Ovary (tissue), 9 donors: Measurements from ENCODE around the gene KDM2A. TPM values are rescaled to one million over a fixed set of nuclear protein-coding genes. Genes with fewer than 3 reads are reported as not detected.

Source experiments
- DNase-seq, 5 donors: peaks; one replicate each; pipeline ENCODE4 v3.0.0-alpha.2; 2019 to 2020
- H3K27ac ChIP-seq, 2 donors: fragments of 200-600 bp; one replicate each; pipeline versions ENCODE4 v1.5.1 to v1.8.0; 2019 to 2022
- H3K27me3 ChIP-seq: fragments of 200-600 bp; one replicate; pipeline ENCODE4 v1.8.0; 2022
- H3K36me3 ChIP-seq: fragments of 200-600 bp; sonication (generic); one replicate; pipeline ENCODE4 v1.5.1; 2019
- H3K4me1 ChIP-seq: one replicate; pipeline ENCODE4 v1.8.1; 2013; ENCODE audit warnings: mild to moderate bottlenecking, moderate library complexity; ENCODE audit not compliant: insufficient read depth
- H3K4me3 ChIP-seq: fragments of 200-600 bp; sonication (generic); one replicate; pipeline ENCODE4 v1.5.1; 2017
- H3K9me3 ChIP-seq, 2 donors: fragments of 200-600 bp in 1 of 2; sonication (generic) in 1 of 2; one replicate each; pipeline versions ENCODE4 v1.5.1 to v1.8.1; 2013 to 2019; ENCODE audit warnings: mild to moderate bottlenecking in 1 of 2, moderate library complexity in 1 of 2
- CTCF ChIP-seq, 3 donors: fragments of 450-650 bp in 2 of 3; fragments of 200-600 bp in 1 of 3; IDR thresholded peaks; one replicate each; pipeline versions ENCODE4 v1.5.1 to v1.8.0; 2016 to 2022; ENCODE audit warnings: antibody characterized with exemption in 3 of 3, mild to moderate bottlenecking in 1 of 3
- EP300 ChIP-seq: sonication (generic); formaldehyde crosslinking; IDR thresholded peaks from one replicate; pipeline ENCODE4 v1.6.1; 2017; ENCODE audit warnings: antibody characterized with exemption
- POLR2A ChIP-seq: fragments of 450-650 bp; IDR thresholded peaks from one replicate; pipeline ENCODE4 v1.6.1; 2017; ENCODE audit warnings: antibody characterized with exemption, mild to moderate bottlenecking, moderate library complexity
- WGBS, 3 donors: extraction: QIAGEN DNeasy Blood & Tissue Kit in 1 of 3; methylation state at CpG; one replicate each; pipeline versions ENCODE4 v1.1.5 to v1.1.7; 2013 to 2017; 5-methylcytosine and 5-hydroxymethylcytosine counted together
- intact Hi-C, 4 donors: fragments of 100-400 bp; cut with DNase I; formaldehyde crosslinking; loops; one replicate each; pipeline versions ENCODE4 v1.11.0 to v1.15.1; 2022 to 2023
- polyA plus RNA-seq, 2 donors: library from polyadenylated mRNA; stranded (reverse); fragments of 200-250 nt in 1 of 2; fragments of 350-450 nt in 1 of 2; fragmentation: Illumina TruSeq in 1 of 2; extraction: RNeasy Lipid Tissue Mini Kit (QIAGEN cat#74804) in 1 of 2; gene quantifications; one replicate each; pipeline ENCODE4 v1.2.3, GENCODE V29; 2013 to 2014
- total RNA-seq, 7 donors: library from RNA; depleted of rRNA in 2 of 7; stranded (reverse); fragments of >200 nt in 2 of 7; fragmentation: NEBNext Ultra II Directional in 3 of 7; extraction: Animal tissue kit (Norgen Biotek cat#: 25700) in 3 of 7; gene quantifications; one replicate each; pipeline versions ENCODE4 v1.1.0 to v1.2.4, GENCODE V29; 2016 to 2023
- donor health status: DM: no; HTN: no; CAD: no; lungs with moderate emphysema.
- donor health status: DM: no; HTN: no; CAD: no.
- donor health status: Bipolar disorder and iron deficiency.
- donor health status: DM: yes; HTN: yes; CAD: no.
- donor health status: DM: no; HTN: no; CAD: no.
- donor health status: DM: yes; HTN: yes; CAD: no.

The KDM2A gene
- total and polyA plus RNA-seq, 9 donors, result 33.5 to 76.9 (median 53.0) TPM

GRCh38 chr11:67289651-67290479 lies 170.8 kb downstream of the KDM2A start:
- Histone ChIP-seq H3K4me1 (peaks cover 7% of the 10 kb centered on the region), H3K9me3 (no peaks in the 10 kb centered on the region), H3K4me3 (peak overlapping the region; percentile 89), H3K27ac (peak overlapping the region; percentile 31 to 96), H3K27me3 (no peaks in the 10 kb centered on the region), H3K36me3 (no peaks in the 10 kb centered on the region)
- intact Hi-C loops, result no loop called here
- TF ChIP-seq POLR2A (no peak), CTCF (IDR thresholded peaks at IDR 0.05) (no peak), EP300 (no peak)
- 16 to 23% (median 23%) methylated on average over 30 to 36 of the region's 36 CpGs for WGBS, 3 donors
- peak in 3 of 5 donors; percentile 49 to 67 (median 60) for DNase-seq

- WGBS, 3 donors, result 81 to 85% (median 85%) methylated on average over 7 of the region's 7 CpGs
- TF ChIP-seq EP300 (no peak), POLR2A (no peak), CTCF (IDR thresholded peaks at IDR 0.05) (no peak)
- Histone ChIP-seq H3K4me3 (no peak overlapping the region), H3K4me1 (peaks cover 7% of the 10 kb centered on the region), H3K27me3 (no peaks in the 10 kb centered on the region), H3K9me3 (no peaks in the 10 kb centered on the region), H3K36me3 (no peaks in the 10 kb centered on the region), H3K27ac (no peak overlapping the region)
- intact Hi-C loops, result no loop called here
- peak in 2 of 5 donors; percentile 33 to 36 for DNase-seq
These were observed 171.7 kb downstream of the KDM2A start for GRCh38 chr11:67290801-67291200.

- Histone ChIP-seq H3K4me3 (no peak overlapping the region), H3K27ac (no peak overlapping the region), H3K36me3 (no peaks in the 10 kb centered on the region), H3K4me1 (peaks cover 7% of the 10 kb centered on the region), H3K27me3 (no peaks in the 10 kb centered on the region), H3K9me3 (no peaks in the 10 kb centered on the region)
- 93% methylated on average over 32 to 33 of the region's 33 CpGs for WGBS, 3 donors
- DNase-seq, result peak in 2 of 5 donors; percentile 40 to 42
- TF ChIP-seq EP300, result no peak
- no peak for TF ChIP-seq CTCF (IDR thresholded peaks at IDR 0.05)
- no peak for TF ChIP-seq POLR2A
- intact Hi-C loops, result no loop called here
These were observed 172.7 kb downstream of the KDM2A start for GRCh38 chr11:67291481-67292381.

- no peaks in the 10 kb centered on the region for H3K9me3 ChIP-seq
- H3K27ac ChIP-seq, result no peak overlapping the region
- 50 to 72% (median 54%) methylated on average over 3 of the region's 3 CpGs for WGBS, 3 donors
- intact Hi-C loops, result no loop called here
- H3K27me3 ChIP-seq, result no peaks in the 10 kb centered on the region
- TF ChIP-seq CTCF (IDR thresholded peaks at IDR 0.05) (no peak), POLR2A (no peak), EP300 (no peak)
- no peak overlapping the region for H3K4me3 ChIP-seq
- no peak for DNase-seq
- peaks cover 6% of the 10 kb centered on the region for H3K4me1 ChIP-seq
- no peaks in the 10 kb centered on the region for H3K36me3 ChIP-seq
These were observed 173.6 kb downstream of the KDM2A start for GRCh38 chr11:67292671-67293070.
